GM12872 (cell line): ENCODE data around the gene CDK5RAP1.

ENCODE experiments used
- TF ChIP-seq, protein P1 (sequence below): IDR thresholded peaks from 3 replicates; pipeline ENCODE4 v1.5.1; 2011; ENCODE audit warnings: low read depth, mild to moderate bottlenecking, low read length, moderate library complexity; ENCODE audit not compliant: insufficient read depth

The CDK5RAP1 gene

GRCh38 chr20:33333616-33334015, 67.7 kb downstream of the CDK5RAP1 start:
- TF ChIP-seq, protein P1, sequence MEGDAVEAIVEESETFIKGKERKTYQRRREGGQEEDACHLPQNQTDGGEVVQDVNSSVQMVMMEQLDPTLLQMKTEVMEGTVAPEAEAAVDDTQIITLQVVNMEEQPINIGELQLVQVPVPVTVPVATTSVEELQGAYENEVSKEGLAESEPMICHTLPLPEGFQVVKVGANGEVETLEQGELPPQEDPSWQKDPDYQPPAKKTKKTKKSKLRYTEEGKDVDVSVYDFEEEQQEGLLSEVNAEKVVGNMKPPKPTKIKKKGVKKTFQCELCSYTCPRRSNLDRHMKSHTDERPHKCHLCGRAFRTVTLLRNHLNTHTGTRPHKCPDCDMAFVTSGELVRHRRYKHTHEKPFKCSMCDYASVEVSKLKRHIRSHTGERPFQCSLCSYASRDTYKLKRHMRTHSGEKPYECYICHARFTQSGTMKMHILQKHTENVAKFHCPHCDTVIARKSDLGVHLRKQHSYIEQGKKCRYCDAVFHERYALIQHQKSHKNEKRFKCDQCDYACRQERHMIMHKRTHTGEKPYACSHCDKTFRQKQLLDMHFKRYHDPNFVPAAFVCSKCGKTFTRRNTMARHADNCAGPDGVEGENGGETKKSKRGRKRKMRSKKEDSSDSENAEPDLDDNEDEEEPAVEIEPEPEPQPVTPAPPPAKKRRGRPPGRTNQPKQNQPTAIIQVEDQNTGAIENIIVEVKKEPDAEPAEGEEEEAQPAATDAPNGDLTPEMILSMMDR: no peak

- TF ChIP-seq, protein P1: no peak
These were observed 68.3 kb downstream of the CDK5RAP1 start for GRCh38 chr20:33332905-33333456.

GRCh38 chr20:33328157-33329137, 72.9 kb downstream of the CDK5RAP1 start:
- TF ChIP-seq, protein P1: no peak

DNA sequence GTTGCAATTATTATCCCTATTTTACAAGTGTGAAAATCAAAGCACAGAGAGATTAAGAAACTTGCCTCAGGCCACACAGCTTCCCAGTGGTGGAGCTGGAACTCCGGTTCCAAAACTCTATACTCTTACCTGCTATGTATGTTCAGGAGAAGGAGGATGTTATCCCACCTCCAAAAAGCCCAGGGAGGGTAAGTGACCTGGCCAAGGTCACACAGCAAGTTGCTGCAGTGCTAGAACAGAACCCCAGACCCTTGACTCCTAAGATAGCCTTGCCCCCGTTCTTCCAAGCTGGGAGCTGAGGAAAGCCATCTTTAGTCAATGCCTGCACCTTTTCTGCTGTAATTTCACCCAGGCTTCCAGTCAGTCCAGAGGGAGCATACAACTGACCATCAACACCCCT, 76.0 kb downstream of the CDK5RAP1 start:
- TF ChIP-seq, protein P1: no peak

DNA sequence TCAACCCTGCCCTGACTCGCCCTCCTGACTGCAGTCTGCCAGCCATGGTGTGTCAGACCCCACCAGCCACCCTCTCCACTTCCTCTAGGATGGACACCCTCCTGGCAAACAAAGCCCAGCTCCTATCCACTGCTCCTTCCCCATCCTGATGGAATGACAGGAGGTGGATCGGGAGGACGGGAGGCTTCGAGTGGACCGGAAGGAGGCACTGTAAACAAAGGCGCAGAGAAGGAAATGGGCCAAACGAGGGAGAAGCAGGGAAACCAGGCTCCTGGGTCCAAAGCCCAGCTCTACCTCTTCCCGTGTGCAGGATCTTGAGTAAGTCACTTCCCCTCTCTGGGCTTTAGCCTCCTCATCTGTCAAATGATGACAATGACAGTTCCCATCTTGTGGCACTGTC, 78.1 kb downstream of the CDK5RAP1 start:
- TF ChIP-seq, protein P1: no peak

DNA sequence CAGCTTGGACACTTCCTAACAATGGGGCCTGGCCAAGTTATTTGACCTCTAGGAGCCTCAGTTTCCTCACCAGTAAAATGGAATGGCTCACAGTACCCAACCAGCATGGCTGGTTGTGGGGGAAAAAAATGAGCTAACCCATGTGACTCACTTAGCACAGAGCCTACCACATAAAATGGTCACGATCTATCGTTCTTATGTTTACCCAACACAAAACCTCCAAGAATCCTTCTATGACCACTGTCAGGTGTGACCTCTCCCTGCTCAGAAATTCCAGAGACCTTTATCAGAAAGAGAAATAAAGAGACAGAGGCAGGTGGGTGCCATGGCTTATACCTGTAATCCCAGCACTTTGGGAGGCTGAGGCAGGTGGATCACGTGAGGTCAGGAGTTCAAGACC, 78.9 kb downstream of the CDK5RAP1 start:
- TF ChIP-seq, protein P1: no peak

DNA sequence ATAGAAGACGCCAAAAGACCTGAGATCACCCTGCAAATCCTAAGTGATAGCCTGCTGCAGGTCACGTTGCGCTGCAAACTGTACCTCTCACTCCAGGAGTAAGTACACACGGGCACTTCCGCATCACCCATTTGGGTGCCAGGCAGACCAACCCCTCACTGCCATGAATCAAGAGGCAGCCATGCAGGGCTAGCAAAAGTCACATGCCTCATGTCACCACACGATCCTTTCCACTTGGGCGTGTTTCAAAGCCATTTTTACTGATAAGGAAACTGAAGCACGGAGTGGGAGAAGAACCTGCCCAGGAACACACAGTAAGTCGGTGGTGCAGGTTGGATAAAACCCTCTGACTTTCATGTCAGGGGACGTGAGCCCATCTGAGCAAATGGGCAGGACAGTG, 81.3 kb downstream of the CDK5RAP1 start:
- TF ChIP-seq, protein P1: no peak
